GM21423 (cell line): Measurements from ENCODE around the gene PLCB1.

Experiments
- ATAC-seq: cut with Tn5 transposase; IDR thresholded peaks from one replicate; pipeline ENCODE4 v1.9.1; 2021; ENCODE audit warnings: mild to moderate bottlenecking, moderate library complexity; ENCODE audit not compliant: unreplicated experiment

The PLCB1 gene

DNA sequence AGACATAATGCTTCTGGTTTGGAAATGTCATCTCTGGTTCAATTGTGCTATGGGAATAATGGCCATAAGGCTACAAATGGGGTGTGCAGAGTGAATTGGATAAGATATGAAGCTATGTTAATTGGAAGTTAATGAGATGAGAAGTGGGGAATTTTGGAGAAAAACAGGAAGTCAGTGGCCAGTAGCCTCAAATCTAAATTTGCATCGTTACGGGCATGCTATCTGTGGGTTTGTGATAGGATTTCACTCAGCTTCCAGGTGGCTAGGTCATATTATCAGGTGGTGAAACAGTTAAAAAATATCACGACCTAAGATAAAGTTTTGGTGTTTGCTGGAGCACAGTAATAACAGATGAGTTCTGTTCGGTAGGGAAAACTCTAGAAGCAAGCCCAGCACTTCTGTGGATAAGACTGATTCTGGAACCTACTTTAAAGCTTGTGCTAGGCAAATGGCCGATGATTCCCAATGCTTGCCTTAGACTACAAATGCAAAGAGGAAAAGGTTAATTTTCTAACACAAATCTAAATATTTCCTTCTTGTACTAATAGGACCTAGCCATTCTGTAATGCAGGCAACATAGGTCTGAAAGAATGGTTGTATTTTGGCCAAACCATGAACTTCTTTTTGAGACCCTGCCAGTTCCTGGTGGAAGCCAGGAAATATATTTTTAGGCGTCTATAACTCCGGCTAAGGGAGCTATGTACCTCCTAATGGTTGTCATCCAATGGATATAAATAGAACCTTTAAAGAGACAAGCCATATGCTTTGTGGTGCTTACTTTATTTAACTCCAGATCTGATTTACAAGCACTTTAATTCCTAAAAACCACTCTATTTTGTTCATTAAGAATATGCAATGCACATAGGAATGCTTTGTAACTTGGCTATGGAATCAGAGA lies 111.0 kb downstream of the PLCB1 start:
- ATAC-seq, result no peak

DNA sequence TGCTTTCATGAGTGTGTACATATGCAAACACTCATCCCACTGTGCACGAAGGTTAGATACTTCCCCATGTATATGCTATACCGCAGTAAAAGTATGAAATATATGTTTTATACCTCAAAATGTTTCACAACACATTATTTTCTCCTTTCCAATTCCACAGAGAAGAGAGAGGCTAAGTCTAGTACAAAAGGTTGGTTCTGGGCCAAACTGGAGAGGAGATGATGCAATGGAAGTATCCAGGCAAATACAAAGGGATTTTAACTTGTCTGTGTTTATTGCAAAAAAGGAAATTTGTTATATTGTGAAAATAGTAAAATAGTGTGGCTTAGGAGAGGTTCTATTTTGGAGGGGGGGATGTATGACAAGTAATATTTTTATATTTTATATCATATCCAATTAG lies 112.6 kb downstream of the PLCB1 start:
- ATAC-seq, result no peak

DNA sequence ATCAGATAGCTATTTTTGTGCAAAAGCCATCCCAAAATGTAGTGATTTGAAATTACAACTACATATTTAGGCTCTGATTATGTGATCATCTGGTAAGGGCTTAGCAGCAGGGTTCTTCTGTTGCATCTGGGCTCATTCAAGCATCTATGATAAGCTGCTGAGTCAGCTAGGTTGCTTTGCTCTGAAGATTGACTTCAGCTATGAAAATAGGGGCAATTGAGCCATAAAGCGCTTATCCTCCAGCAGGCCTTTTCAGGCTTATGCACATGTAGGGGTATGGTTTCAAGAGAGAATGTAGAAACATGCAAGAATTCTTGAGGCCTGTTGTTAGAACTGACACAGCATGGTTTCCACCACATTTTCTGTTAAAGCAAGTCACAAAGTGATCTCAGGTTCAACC lies 114.1 kb downstream of the PLCB1 start:
- no peak for ATAC-seq

DNA sequence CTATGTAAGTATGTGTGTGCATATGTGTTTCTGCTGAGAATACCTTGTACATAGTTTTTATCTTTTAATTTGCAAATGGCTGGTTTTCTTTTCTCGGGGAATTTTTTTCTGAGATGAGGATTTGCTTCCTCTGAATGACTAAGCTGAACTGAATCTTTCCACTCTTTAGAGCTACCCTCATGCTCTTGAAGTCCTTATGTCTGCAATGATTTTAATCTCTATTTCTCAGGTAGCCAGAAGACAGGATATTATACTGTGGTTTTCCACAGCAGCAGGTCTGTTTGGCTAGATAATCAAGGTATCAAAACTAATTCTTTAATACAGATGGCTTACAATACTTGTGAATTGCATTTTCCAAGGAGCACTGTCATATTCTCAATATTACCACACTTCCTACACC lies 114.7 kb downstream of the PLCB1 start:
- ATAC-seq, result no peak

DNA sequence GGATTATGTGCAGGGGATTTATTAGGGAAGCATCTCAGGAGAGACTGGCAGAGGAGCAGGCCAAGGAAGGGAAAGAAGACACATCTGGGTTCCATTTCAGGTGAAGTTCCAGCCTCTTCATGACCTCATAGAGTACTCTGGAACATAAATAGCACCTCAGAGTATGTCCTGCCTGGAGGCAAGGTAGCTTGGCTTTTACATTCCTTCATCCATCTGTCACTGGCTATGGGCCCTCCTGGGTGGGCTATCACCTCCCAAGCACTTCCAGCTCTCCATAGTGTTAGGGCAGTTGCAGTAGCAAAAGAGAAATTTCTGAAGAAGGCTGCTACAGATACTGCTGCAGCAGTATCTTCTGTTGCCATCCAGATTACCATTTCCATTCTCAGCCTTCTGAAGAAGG lies 116.0 kb downstream of the PLCB1 start:
- no peak for ATAC-seq

DNA sequence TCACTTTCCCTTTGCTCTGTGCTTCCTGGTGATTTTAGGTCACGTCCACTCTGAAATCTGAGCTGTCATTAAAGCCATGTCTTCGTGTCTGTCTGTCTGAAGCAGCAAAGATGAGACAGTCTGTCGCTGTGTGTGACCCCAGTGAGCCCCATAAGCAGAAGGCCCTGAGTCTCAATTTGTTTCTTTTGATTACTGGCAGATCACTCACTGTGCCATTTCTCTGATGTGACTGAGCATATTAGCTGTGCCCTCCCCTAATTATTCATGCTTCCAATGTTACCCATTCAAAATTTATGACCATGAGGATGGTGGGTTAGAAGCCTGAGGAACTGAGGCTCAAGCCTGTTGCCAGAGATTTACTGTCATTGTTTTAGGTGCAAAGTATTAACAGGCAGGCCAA lies 117.6 kb downstream of the PLCB1 start:
- no peak for ATAC-seq

DNA sequence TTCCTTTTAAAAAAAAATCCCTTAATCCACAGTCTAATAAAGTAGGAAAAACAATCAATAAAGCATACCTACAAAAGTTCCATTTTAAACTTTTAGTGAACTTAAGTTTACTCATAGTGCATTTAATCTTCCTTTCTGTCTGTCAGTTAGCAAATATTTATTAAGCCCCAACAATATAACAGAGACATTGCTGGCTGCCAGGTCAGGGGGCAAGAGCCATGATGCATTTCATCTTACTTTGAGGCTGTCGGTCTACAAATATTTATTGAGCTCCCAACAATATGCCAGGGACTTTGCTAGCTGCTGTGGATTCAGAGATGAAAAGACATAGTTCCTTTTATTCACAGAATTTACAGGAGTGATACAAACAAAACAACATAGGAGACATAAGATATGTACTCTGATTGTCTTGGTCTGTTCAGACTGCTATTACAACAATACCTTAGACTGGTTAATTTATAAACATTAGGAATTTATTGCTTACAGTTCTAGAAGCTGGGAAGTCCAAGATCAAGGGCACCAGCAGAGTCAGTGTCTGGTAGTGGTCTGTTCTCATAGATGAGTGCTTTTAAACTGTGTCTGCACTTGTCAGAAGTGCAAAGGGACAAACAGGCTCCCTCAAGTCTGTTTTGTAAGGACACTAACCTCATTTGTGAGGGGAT lies 118.6 kb downstream of the PLCB1 start:
- no peak for ATAC-seq

DNA sequence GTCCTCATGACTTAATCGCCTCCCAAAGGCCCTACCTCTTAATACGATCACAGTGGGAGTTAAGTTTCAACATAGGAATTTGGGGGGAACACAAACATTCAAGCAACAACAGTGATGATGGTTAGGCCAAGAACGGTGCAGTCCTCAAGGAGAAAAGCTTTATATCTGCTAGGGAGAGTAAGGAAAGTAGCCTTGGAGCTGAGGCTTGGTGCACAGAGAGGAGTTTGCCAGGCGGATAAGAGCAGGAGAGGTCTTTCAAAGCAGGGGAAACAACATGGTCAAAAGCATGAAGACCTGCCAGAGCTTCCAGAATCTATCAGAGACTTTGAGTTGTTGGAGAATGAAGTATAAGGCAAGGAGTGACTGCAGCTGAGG lies 119.1 kb downstream of the PLCB1 start:
- no peak for ATAC-seq

DNA sequence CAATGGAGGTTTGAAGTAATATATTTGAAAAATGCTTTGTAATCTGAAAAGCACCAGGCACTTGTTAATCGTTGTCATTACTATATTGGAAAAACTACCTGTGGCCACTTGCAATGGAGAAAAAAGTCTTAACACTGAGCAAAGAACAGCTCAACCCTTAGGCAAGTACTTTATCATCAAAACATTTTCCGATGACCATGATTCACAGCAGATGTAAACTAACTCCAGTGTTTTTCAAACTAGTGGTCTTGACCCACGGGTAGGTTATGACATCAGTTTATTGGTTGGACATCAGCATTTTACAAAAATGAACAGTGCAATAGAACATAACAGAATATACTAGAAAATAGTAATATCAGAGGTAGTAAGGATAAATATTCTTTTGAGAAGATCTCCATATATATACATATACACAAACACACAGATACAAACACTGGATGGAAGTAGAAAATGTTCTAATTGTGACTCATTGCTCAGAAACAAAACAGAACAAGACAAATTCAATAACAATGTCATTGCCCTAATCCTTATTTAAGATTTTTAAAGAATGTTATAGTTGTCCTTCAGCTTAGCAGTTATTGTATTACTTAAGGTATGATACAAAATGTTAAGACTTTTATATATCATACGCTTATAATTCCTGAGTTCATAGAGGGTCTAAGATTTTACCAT lies 123.0 kb downstream of the PLCB1 start:
- ATAC-seq, result no peak

DNA sequence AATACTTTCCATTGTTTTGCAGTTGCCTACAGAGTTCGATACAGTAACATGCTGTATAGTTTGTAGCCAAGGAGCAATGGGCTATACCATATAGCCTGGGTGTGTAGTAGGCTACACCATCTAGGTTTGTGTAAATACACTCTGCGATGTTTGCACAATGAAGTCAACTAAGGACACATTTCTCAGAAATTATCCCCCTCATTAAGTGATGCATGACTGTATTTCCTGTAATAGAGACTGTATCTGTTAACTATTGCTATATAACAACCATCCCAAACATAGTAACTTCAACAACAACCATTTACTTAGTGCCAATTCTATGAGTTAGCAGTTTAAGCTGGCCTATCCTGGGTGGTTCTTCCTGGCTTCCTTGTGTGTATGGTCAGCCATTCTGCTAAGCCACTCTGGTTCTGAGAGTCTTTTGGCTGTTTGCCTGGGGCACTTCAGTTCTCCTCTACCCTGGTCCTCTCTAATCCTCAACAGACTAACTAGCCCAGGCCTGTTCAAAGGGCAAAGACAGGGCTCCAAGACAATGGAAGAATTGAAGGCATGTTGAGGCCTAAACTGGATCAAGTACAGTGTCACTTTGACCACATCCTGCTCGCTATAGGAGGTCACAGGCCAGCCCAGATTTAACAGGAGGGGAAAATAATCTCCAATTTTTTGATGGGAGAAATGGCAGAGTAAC lies 124.0 kb downstream of the PLCB1 start:
- no peak for ATAC-seq

DNA sequence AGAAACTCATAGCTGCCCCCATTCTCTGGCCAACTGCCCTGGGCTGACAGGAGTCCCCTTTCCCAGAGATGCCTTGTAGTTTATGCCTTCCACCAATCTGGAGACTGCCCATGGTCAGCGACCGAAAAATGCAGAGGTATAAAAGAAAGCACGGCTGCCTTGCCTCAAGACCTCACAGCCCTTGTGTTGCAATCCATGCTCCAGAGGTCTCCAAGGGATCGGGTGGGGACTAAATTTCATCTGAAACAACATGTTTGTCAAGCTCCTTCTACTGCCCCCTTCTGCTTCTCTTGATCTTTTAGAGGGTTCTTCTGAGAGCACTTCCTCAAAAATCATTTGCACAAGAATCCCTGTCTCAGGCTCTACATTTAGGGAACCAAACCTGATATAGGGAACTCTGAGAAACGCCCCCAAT lies 128.8 kb downstream of the PLCB1 start:
- ATAC-seq, result no peak

DNA sequence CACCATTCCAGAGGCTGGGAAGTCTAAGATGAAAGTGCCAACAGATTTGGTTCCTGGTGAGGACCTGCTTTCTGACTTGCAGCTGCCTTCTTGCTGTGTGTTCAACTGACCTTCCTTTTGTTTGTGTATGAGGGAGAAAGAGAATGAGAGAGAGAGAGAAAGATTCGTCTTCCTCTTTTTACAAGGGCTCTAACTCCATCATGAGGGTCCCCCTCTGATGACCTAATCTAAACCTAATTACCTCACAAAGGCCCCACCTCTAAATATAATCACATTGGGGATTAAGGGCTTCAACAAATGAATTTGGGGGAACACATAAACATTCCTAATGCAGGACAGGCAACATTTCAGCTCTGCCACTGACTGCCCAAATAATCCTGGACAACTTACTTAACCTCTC lies 130.7 kb downstream of the PLCB1 start:
- ATAC-seq, result no peak

DNA sequence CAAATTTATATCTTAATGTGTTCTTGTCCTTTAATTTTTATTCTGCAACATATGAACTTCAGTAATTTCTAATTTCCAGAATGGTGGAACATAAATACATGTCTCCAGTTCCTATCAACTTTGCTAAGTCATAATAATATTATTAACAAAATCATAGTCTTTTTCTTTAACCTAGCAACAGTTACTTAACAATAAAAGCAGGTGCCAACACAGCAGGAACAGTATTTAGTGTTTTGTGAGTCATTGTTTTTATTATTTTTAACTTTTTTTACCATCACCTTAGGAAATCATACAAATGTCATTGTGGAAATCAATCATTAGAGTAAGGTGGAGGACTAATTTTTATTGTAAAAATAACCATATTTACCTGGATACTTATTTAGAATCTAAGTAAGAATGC lies 133.5 kb downstream of the PLCB1 start:
- ATAC-seq, result no peak

DNA sequence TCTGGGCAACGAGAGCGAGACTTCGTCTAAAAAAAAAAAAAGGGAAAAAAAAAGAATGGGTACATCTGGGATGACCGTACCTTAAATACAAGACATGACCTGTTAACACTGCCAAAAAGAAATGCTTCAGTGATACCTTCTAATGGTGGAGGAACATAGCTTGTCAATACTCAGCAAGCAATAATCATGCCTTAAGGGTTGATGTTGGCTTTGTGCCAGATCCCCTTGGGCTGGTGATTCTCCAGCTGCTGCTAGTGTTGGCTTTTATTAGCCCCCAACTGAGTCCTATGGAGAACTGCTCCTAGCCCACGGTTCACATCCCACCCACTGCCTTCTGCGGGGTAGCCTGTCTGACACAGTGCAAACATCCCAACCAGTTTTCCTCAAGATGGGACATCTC lies 134.9 kb downstream of the PLCB1 start:
- no peak for ATAC-seq

DNA sequence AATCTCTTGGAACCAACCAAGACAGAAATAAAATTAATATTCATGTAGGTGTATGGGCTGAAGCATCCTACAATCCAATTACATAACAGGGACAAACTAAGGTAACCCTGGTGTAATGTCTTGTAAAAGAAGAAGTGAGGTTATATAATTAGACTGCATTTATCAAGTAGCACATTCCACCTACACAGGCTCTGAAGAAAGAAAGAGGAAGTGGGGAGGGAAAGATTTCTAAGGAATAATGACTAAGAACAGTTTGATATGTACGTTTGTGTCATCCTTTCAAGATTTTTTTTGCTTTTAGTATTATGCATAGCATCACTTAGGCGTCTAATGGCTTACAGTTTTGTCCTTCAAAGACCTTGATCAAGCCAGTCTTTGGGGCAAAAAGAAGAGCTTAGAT lies 139.7 kb downstream of the PLCB1 start:
- no peak for ATAC-seq

DNA sequence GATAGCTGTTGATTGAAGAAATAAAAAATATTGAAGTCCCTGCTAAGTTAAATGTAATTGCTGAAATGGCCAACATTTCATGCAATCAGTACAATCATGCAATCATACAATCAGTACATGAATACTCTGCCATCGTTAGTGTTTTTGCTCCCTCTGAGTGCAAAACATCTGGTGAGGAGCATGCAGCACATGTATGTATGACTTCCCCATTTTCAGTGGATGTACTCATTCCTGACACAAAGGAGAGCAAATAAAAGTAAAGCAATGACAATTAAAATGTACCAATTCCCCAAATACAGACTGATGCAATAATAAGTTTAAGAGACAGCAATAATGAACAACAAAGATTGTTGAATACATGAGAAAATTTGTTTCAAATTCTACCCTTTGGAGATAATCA lies 140.7 kb downstream of the PLCB1 start:
- no peak for ATAC-seq

DNA sequence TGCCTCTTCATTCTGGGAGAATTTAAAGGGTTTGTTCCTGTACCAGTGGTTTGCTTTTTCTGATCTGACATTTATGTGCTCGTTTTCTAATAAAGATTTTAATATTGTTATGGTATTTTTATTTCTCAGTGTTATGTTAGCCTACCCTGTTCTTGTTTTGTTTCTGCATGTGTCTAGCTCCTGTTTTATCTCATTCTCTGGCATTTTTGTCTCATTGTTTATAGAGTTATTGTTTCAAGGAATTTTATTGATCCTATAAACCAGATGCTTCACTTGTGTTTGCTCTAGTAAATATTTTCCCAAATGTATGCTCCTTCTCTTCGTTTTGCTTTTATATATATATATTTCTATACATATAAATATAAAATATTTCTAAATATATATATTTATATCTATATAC lies 152.8 kb downstream of the PLCB1 start:
- no peak for ATAC-seq

DNA sequence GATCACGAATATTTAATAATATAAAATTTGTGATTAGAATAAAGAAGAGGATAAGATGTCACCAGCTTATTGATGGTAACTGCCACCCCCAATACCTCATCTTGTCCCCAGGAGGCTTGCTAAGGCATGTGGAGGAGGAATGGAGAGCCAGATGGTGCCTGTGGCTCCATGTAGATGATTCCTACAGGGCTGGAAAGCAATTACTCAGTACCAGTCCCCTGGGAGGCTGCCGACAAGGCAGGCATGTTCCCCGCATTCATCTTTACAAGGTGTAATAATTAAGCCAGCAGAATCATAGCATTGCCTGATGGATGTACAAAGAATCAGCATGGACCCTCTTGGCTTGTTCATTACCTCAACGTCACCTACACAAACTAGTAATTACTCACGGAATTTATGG lies 155.3 kb downstream of the PLCB1 start:
- ATAC-seq, result no peak

DNA sequence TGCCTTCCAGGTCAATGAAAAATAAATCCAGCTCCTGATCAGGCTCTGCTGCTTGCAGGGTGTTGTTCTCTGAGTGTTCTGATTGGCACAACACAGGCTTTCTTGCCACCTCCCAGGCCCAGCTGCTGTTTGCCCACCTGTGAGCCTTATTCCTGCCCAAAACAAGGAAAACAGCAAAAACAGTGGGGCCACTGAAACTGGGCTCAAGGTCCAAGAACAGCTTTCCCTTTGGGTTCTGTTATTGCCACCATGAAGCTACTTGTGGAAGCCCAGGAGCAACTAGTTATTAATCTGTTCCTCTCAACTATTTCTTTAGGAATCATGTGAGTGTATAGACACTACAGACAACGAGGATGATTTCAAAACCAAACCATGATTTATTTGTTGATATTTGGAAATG lies 159.1 kb downstream of the PLCB1 start:
- ATAC-seq, result no peak

DNA sequence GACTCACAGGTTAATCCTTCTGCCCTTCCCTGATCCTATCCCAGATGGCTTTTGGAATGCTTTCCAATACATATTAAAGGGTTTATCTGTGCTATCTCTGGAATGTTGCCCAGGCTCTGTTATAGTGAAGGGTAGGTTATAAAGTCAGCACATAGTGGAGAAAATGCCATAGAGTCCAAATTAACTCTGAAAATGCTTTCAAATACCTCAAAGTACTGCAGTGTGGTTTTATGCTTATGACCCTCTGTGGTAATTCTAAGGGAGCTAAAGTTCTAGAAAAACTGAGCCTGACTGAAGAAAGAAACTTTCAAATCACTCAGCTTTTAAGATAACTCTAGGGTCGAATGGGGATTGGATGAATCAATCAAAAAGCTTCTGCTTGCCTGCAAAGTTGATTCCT lies 159.8 kb downstream of the PLCB1 start:
- ATAC-seq, result no peak

DNA sequence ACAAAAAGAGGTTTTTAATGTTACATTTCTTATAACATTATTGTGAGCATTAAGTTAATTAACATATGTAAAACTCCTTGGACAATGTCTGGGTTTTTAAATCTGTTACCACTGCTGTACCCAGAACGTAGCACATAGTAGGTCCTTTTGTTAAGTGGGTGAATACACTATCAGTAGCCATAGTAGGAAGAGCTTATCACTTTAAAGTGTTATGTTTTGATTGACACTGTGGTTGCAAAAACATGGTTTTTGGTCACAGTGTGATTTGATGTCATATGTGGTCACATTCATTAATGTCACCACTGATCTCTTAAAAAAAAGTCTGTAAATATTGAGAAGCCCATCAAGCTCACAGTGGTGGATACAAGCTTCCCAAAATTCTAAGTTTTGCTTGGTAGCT lies 160.7 kb downstream of the PLCB1 start:
- ATAC-seq, result no peak
